ENCODE data around the gene C12orf56.
A peak's percentile ranks its signal among the peaks of the same experiment; 100 is the strongest.

DNA sequence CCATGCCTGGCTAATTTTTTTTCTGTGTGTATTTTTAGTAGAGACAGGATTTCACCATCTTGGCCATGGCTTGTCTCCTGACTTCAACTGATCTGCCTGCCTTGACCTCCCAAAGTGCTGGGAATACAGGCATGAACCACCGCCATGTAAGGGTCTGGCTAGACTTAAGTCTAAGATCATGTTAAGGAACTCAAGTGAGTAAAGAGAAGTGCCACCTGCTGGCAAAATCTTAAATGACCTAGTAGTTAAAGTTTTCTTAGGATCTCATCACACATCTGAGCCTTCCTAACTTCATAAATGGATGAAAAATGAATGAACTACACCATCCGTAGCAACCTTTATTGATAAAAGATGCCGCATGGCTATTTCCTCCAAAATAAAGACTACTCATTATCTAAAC is 1.7 kb upstream of the C12orf56 start:
- TF ChIP-seq HIVEP1 (CRISPR knock-in tag; IDR thresholded peaks at IDR 0.05) (no peak), GATA2 (CRISPR knock-in tag; IDR thresholded peaks at IDR 0.05) (no peak), TAL1 (IDR thresholded peaks at IDR 0.05) (no peak), MBD2 (IDR thresholded peaks at IDR 0.05; ENCODE audit: borderline replicate concordance, low read depth) (no peak), SP1 (CRISPR knock-in tag; IDR thresholded peaks at IDR 0.05) (no peak)
- TF ChIP-seq, protein P1, sequence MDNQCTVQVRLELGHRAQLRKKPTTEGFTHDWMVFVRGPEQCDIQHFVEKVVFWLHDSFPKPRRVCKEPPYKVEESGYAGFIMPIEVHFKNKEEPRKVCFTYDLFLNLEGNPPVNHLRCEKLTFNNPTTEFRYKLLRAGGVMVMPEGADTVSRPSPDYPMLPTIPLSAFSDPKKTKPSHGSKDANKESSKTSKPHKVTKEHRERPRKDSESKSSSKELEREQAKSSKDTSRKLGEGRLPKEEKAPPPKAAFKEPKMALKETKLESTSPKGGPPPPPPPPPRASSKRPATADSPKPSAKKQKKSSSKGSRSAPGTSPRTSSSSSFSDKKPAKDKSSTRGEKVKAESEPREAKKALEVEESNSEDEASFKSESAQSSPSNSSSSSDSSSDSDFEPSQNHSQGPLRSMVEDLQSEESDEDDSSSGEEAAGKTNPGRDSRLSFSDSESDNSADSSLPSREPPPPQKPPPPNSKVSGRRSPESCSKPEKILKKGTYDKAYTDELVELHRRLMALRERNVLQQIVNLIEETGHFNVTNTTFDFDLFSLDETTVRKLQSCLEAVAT (IDR thresholded peaks at IDR 0.05): no peak
- TF ChIP-seq, protein P2, sequence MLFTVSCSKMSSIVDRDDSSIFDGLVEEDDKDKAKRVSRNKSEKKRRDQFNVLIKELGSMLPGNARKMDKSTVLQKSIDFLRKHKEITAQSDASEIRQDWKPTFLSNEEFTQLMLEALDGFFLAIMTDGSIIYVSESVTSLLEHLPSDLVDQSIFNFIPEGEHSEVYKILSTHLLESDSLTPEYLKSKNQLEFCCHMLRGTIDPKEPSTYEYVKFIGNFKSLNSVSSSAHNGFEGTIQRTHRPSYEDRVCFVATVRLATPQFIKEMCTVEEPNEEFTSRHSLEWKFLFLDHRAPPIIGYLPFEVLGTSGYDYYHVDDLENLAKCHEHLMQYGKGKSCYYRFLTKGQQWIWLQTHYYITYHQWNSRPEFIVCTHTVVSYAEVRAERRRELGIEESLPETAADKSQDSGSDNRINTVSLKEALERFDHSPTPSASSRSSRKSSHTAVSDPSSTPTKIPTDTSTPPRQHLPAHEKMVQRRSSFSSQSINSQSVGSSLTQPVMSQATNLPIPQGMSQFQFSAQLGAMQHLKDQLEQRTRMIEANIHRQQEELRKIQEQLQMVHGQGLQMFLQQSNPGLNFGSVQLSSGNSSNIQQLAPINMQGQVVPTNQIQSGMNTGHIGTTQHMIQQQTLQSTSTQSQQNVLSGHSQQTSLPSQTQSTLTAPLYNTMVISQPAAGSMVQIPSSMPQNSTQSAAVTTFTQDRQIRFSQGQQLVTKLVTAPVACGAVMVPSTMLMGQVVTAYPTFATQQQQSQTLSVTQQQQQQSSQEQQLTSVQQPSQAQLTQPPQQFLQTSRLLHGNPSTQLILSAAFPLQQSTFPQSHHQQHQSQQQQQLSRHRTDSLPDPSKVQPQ (CRISPR knock-in tag; IDR thresholded peaks at IDR 0.05; ENCODE audit: borderline replicate concordance): no peak
- TF ChIP-seq, protein P3, sequence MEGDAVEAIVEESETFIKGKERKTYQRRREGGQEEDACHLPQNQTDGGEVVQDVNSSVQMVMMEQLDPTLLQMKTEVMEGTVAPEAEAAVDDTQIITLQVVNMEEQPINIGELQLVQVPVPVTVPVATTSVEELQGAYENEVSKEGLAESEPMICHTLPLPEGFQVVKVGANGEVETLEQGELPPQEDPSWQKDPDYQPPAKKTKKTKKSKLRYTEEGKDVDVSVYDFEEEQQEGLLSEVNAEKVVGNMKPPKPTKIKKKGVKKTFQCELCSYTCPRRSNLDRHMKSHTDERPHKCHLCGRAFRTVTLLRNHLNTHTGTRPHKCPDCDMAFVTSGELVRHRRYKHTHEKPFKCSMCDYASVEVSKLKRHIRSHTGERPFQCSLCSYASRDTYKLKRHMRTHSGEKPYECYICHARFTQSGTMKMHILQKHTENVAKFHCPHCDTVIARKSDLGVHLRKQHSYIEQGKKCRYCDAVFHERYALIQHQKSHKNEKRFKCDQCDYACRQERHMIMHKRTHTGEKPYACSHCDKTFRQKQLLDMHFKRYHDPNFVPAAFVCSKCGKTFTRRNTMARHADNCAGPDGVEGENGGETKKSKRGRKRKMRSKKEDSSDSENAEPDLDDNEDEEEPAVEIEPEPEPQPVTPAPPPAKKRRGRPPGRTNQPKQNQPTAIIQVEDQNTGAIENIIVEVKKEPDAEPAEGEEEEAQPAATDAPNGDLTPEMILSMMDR (IDR thresholded peaks at IDR 0.05 in 2 of 3, conservative IDR thresholded peaks at IDR 0.05 in 1 of 3; ENCODE audit: insufficient read depth in 2 of 3, low read depth in 1 of 3, low read length in 3 of 3): peak in 2 of 3 experiments; percentile 17 to 46; a peak in 4 of 6 replicates
- TF ChIP-seq, protein P4, sequence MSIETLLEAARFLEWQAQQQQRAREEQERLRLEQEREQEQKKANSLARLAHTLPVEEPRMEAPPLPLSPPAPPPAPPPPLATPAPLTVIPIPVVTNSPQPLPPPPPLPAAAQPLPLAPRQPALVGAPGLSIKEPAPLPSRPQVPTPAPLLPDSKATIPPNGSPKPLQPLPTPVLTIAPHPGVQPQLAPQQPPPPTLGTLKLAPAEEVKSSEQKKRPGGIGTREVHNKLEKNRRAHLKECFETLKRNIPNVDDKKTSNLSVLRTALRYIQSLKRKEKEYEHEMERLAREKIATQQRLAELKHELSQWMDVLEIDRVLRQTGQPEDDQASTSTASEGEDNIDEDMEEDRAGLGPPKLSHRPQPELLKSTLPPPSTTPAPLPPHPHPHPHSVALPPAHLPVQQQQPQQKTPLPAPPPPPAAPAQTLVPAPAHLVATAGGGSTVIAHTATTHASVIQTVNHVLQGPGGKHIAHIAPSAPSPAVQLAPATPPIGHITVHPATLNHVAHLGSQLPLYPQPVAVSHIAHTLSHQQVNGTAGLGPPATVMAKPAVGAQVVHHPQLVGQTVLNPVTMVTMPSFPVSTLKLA (conservative IDR thresholded peaks at IDR 0.05): no peak
- TF ChIP-seq, protein P5, sequence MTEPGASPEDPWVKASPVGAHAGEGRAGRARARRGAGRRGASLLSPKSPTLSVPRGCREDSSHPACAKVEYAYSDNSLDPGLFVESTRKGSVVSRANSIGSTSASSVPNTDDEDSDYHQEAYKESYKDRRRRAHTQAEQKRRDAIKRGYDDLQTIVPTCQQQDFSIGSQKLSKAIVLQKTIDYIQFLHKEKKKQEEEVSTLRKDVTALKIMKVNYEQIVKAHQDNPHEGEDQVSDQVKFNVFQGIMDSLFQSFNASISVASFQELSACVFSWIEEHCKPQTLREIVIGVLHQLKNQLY (CRISPR knock-in tag; conservative IDR thresholded peaks at IDR 0.05): no peak
- TF ChIP-seq, protein P6, sequence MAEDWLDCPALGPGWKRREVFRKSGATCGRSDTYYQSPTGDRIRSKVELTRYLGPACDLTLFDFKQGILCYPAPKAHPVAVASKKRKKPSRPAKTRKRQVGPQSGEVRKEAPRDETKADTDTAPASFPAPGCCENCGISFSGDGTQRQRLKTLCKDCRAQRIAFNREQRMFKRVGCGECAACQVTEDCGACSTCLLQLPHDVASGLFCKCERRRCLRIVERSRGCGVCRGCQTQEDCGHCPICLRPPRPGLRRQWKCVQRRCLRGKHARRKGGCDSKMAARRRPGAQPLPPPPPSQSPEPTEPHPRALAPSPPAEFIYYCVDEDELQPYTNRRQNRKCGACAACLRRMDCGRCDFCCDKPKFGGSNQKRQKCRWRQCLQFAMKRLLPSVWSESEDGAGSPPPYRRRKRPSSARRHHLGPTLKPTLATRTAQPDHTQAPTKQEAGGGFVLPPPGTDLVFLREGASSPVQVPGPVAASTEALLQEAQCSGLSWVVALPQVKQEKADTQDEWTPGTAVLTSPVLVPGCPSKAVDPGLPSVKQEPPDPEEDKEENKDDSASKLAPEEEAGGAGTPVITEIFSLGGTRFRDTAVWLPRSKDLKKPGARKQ (CRISPR knock-in tag; IDR thresholded peaks at IDR 0.05): no peak

Data from K562 (cell line).